DND-41 (cell line): Measurements from ENCODE around the gene ENO2.

Experiments used
- CTCF ChIP-seq: IDR thresholded peaks from 2 replicates; pipeline ENCODE4 v1.5.1; 2012; ENCODE audit warnings: borderline replicate concordance, low read length, moderate library complexity, mild to moderate bottlenecking; ENCODE audit not compliant: poor library complexity, severe bottlenecking; ENCODE audit errors: extremely low read depth
- EZH2 ChIP-seq: IDR thresholded peaks from 3 replicates; pipeline ENCODE4 v1.6.1; 2012; ENCODE audit warnings: borderline replicate concordance, low read depth, mild to moderate bottlenecking, moderate library complexity, low read length, inconsistent platforms; ENCODE audit not compliant: severe bottlenecking

GRCh38 chr12:6921996-6922946, 7.9 kb downstream of the ENO2 start:
- TF ChIP-seq CTCF (no peak), EZH2 (no peak)
